NCI-H1092 treated with DMSO at 0.1 percent for 48 hours (cell line): Measurements from ENCODE around the gene TRAPPC11.

Source experiments
- DNase-seq: peaks from one replicate; lab custom pipeline; 2025; lab: John Stamatoyannopoulos, UW

TRAPPC11 gene

GRCh38 chr4:183637461-183637860 lies 21.6 kb upstream of the TRAPPC11 start:
- DNase-seq: no peak

GRCh38 chr4:183638436-183638835 lies 20.7 kb upstream of the TRAPPC11 start:
- no peak for DNase-seq

GRCh38 chr4:183639291-183639690 lies 19.8 kb upstream of the TRAPPC11 start:
- no peak for DNase-seq

- DNase-seq: no peak
Measured at GRCh38 chr4:183645326-183645725, 13.8 kb upstream of the TRAPPC11 start.

- DNase-seq: no peak
Measured at GRCh38 chr4:183657564-183657963, 1.5 kb upstream of the TRAPPC11 start.

GRCh38 chr4:183658362-183659028 lies 598 bp upstream of the TRAPPC11 start:
- DNase-seq: peak; percentile 22

- DNase-seq: peak; percentile 24
Measured at GRCh38 chr4:183659872-183660242, 764 bp downstream of the TRAPPC11 start.

GRCh38 chr4:183666088-183666487 lies 7.0 kb downstream of the TRAPPC11 start:
- no peak for DNase-seq

- no peak for DNase-seq
Measured at GRCh38 chr4:183670251-183670650, 11.2 kb downstream of the TRAPPC11 start.

GRCh38 chr4:183670960-183671555 lies 12.0 kb downstream of the TRAPPC11 start:
- DNase-seq: no peak

- DNase-seq: no peak
Measured at GRCh38 chr4:183674153-183674552, 15.1 kb downstream of the TRAPPC11 start.

GRCh38 chr4:183675625-183676024 lies 16.5 kb downstream of the TRAPPC11 start:
- DNase-seq: no peak

- DNase-seq: no peak
Measured at GRCh38 chr4:183681119-183681518, 22.0 kb downstream of the TRAPPC11 start.

- no peak for DNase-seq
Measured at GRCh38 chr4:183686461-183686860, 27.4 kb downstream of the TRAPPC11 start.

GRCh38 chr4:183688216-183688615 lies 29.1 kb downstream of the TRAPPC11 start:
- no peak for DNase-seq

GRCh38 chr4:183691006-183691405 lies 31.9 kb downstream of the TRAPPC11 start:
- no peak for DNase-seq

- DNase-seq: no peak
Measured at GRCh38 chr4:183691897-183692296, 32.8 kb downstream of the TRAPPC11 start.

GRCh38 chr4:183698909-183699308 lies 39.8 kb downstream of the TRAPPC11 start:
- no peak for DNase-seq

GRCh38 chr4:183700407-183700806 lies 41.3 kb downstream of the TRAPPC11 start:
- DNase-seq: no peak

- no peak for DNase-seq
Measured at GRCh38 chr4:183702492-183702891, 43.4 kb downstream of the TRAPPC11 start.

- no peak for DNase-seq
Measured at GRCh38 chr4:183714626-183715025, 55.5 kb downstream of the TRAPPC11 start.

- DNase-seq: no peak
Measured at GRCh38 chr4:183716302-183716701, 57.2 kb downstream of the TRAPPC11 start.

- DNase-seq: no peak
Measured at GRCh38 chr4:183718876-183719275, 59.8 kb downstream of the TRAPPC11 start.
